GM18517 (cell line): ENCODE measurements around the gene MRPL33.

ENCODE experiments used
- ATAC-seq: cut with Tn5 transposase; IDR thresholded peaks from one replicate; pipeline ENCODE4 v1.9.1; 2021; ENCODE audit warnings: mild to moderate bottlenecking, moderate library complexity; ENCODE audit not compliant: unreplicated experiment

The MRPL33 gene

DNA sequence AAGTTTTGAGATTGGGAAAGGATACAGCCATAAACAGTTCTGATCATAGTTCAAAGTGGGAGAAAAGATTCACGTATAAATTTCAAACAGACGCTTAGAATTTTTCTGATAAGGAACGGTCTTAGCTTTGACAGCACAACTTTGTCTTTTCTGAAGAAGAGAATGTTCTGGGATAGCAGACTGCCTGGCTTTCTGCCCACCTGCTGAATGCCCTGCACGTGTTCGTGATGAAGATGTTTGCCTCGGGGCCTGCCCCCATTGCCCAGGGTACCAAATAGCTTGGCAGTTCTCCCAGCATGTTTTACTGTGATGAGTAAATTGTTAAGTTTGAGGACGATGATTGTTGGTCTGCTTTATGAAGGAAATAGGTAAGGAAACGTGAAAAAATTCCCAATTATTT lies 4.6 kb downstream of the MRPL33 start:
- ATAC-seq = no peak

GRCh38 chr2:27776696-27777095 lies 5.2 kb downstream of the MRPL33 start:
- ATAC-seq = no peak

DNA sequence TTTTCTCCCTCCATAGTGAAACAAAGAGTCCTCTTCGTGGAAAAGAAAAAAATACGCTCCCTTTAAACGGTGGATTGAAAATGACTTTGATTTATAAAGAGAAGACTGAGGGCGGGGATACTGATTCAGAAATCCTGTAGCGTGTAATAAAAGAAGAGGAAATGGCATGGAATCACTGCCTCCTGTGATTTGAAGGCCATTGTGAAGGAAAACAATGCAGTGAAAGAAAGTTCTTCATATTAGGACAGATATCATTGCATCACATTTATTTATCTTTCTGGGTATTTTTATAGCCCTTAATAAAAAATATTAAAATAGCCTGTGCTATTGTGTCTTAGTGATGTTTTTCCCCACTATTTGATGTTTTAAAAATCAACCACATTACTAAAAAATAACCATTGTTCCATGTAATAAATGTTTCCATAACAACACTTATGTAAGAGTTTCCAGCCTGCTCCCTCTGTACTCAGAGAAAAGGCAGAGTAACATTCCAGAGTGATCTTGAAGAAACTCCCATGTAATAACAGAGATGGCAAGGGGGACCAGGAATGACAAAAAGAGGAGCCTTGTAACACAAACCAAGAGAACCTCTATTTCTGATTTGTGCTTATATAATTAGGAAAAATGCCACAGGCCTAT lies 8.0 kb downstream of the MRPL33 start:
- ATAC-seq = no peak

- ATAC-seq = no peak
These were observed 10.0 kb downstream of the MRPL33 start for GRCh38 chr2:27781496-27781895.

- no peak for ATAC-seq
These were observed 11.2 kb downstream of the MRPL33 start for GRCh38 chr2:27782701-27783100.

- ATAC-seq = no peak
These were observed 19.3 kb downstream of the MRPL33 start for GRCh38 chr2:27790796-27791195.

- ATAC-seq = no peak
These were observed 21.2 kb downstream of the MRPL33 start for GRCh38 chr2:27792759-27793158.

- ATAC-seq = no peak
These were observed 23.7 kb downstream of the MRPL33 start for GRCh38 chr2:27795093-27795834.

DNA sequence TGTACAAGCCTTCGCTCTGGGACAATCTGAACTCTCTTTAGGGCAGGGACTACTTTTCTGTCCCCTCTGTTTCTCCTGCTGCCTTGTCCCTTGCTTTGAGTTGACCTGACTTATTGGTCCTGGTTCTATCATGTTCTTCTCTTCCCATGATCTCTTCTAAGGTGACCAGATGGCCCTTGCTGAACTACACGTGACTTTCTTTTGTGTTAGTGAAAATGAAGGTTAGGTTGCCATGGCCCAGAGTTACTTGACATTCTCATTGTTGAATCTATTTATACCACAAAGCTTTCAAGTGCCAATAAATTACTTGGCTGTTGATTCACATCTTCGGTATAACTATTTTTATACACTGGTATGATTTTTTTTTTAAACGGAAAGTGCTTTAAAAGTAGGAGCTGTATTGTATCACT lies 24.4 kb downstream of the MRPL33 start:
- no peak for ATAC-seq

GRCh38 chr2:27796791-27797765 lies 25.6 kb downstream of the MRPL33 start:
- no peak for ATAC-seq

- ATAC-seq = no peak
These were observed 26.3 kb downstream of the MRPL33 start for GRCh38 chr2:27797841-27798240.

- no peak for ATAC-seq
These were observed 27.0 kb downstream of the MRPL33 start for GRCh38 chr2:27798486-27798885.

DNA sequence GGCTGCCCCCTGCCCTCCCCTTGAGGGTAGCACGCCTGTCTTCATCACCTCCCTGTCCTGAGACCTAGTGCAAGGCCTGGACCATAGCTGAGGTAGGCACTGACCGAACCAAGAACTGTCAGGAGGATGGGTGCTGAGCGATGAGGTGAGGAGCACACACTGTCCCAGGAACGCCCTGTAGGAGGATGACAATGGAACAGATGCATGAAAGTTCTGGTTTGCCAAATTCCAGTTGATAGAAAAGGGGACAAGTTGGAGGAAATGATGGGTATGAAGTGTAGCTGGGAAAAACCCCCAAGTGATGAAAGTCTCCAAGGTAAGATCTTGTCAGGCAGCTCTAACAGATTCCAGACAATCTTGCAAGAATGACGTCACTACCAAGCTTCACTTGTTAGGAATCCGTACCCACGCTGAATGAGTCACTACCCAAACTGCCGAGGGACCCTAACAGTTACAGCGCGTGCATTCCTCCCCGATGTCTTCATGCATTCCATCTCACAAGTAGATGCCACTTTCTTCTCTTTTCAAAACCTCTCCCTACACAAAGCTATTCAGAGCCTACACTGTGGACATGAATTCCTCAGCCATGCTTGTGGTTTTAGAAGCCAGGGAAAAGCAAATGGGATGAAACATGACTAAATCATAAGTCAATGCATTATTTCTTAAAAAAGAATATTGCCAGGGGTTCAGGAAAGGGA lies 27.6 kb downstream of the MRPL33 start:
- ATAC-seq = no peak

DNA sequence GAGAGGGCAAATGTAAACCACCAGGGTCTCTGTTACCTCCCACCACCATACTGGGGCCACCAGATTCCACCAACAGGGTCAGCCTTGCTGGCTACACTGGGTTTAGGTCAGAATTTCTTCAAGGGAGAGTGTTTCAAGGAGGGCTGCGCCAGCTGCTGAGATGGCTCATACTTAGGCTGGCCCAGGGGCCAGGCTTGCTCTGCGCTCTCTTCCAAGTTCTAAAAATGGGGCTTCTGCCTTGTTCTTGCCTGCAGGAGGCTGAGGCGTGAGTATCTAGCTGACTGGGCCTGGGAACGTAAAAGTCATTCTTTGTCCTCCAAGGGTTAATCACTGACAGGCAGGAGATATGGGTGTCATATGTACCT lies 28.1 kb downstream of the MRPL33 start:
- no peak for ATAC-seq

DNA sequence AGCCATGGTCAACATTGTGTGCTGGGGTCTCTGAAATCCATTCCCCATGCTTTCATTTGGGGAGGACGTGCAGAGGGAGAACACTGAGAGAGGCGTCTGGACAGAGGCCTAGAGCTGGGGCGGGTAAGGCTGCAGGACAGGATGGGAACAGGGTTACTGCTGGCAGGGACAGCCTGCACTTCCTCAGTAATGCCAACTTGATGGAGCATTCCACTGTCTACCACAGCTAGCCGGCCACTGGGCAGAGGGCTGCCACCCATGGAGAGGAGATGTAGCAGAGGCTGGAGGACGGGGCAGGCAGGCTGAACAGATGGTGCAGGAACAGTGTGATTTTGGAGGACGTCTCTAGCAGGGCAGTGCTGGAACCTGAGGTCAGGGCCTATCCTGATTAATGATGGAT lies 29.3 kb downstream of the MRPL33 start:
- ATAC-seq = no peak

DNA sequence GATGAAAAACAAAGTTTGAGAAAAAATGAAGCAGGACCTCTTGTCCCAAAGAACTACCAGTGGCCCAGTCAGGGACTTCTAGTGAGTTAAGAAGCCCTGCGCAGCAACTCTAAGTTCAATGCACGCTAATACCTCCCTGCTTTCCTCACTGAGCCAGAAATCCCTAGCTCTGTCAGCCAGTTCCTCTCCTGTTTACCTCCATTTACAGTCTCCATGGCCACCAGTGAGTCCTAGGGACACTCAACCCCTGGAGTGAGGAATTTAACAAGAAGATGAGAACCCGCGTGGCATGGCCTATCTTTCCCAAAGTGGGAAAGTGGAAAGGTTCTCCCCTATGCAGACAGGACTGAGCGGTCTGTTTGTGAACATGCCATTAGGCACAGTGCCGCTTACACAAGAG lies 31.0 kb downstream of the MRPL33 start:
- no peak for ATAC-seq

GRCh38 chr2:27803046-27803445 lies 31.5 kb downstream of the MRPL33 start:
- no peak for ATAC-seq

DNA sequence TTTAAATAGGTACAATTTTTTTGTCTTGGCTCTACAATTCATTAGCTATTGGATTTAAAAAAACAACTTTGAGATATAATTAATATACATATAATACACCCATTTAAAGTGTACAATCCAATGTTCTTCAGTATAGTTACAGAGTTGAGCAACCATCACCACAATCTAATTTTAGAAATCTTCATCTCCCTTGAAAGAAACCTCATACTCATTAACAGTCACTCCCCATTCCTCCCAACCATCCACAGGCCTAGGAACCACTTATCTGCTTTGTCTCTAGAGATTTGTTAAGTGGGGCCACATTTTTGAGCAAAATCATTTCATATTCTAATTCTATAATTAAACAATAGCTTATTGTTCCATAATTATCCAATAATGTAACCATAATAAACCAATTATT lies 32.6 kb downstream of the MRPL33 start:
- no peak for ATAC-seq

- ATAC-seq = no peak
These were observed 33.7 kb downstream of the MRPL33 start for GRCh38 chr2:27805180-27805579.

DNA sequence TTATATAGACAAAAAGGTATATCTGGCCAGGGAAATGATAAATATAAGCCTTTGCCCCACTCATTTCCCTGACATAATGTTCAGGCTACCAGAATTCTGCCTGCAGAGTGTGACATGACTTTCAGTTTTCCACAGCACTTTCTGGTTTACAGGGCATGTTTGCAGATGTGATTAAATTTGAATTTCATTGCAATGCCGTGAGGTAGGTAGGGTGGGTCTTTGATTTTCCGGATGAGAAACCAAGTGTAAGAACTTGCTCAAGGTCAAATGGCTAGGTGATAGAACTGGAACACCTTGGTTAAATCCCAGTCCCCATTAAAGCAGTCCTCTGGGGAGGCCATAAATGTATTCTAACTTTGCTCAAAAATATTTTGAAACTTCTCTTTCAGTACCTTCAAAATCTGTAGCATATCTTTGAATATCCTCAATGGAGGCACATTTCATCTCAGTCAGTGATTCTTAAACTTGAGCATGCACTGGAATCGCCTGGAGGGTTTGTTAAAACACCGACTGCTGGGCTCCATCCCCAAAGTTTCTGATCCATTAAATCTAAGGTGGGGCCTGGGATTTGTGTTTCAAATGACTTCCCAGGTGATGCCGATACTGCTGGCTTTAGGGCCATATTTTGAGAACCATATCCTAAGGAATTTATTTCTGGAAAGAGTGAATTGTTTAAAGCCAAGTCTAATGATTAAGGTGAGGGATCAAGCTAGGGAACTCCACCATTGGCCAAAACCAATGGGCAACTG lies 35.0 kb downstream of the MRPL33 start:
- ATAC-seq = no peak
